IMR-90 (cell line): Measurements from ENCODE around the gene CAMTA1. TPM values are rescaled to one million over a fixed set of nuclear protein-coding genes. Genes with fewer than 3 reads are reported as not detected.

Source experiments
- ATAC-seq: fragments of 200-7000 bp; cut with Tn5 transposase; 2 replicates; pipeline ENCODE4 v1.9.1; 2020; ENCODE audit warnings: low read depth, mild to moderate bottlenecking, moderate library complexity
- BruUV-seq: library from RNA; stranded (reverse); fragments of 400-500 nt; replicated peaks from 2 replicates; lab custom pipeline; 2021; lab: Mats Ljungman, UMichigan
- CTCF ChIA-PET: fragments of 300-600 bp; formaldehyde crosslinking; extraction: SDS; loops from one replicate; lab custom pipeline; 2021; ENCODE audit warnings: antibody characterized with exemption; lab: Yijun Ruan, JAX
- POLR2A ChIA-PET: fragments of 300-600 bp; sonication (Branson Sonifier 250); formaldehyde crosslinking; loops from one replicate; lab custom pipeline; 2022; ENCODE audit warnings: antibody characterized with exemption; ENCODE audit not compliant: unreplicated experiment; lab: Charles Lee
- DNase-seq: peaks from one replicate; pipeline ENCODE4 v3.0.0; 2013
- H2AFZ ChIP-seq: replicated peaks from 2 replicates; pipeline ENCODE3; 2013; ENCODE audit warnings: low read length, mild to moderate bottlenecking; ENCODE audit not compliant: poor library complexity
- H2AK5ac ChIP-seq: 2 replicates; pipeline ENCODE4 v1.6.1; 2013; ENCODE audit warnings: low read depth, low read length, inconsistent platforms
- H2AK9ac ChIP-seq: replicated peaks from 2 replicates; pipeline ENCODE3; 2013; ENCODE audit warnings: mild to moderate bottlenecking, low read depth, low read length, moderate library complexity; ENCODE audit not compliant: poor library complexity
- H2BK120ac ChIP-seq: 2 replicates; pipeline ENCODE4 v1.6.1; 2013; ENCODE audit warnings: low read depth, low read length, inconsistent platforms
- H2BK15ac ChIP-seq: 3 replicates; pipeline ENCODE4 v1.6.1; 2013; ENCODE audit warnings: low read depth, low read length, inconsistent platforms
- H2BK20ac ChIP-seq: 2 replicates; pipeline ENCODE4 v1.6.1; 2013; ENCODE audit warnings: low read depth, mild to moderate bottlenecking, inconsistent platforms, low read length, moderate library complexity
- H2BK5ac ChIP-seq: 2 replicates; pipeline ENCODE4 v1.6.1; 2013; ENCODE audit warnings: mild to moderate bottlenecking, low read depth, low read length, inconsistent platforms; ENCODE audit not compliant: poor library complexity, severe bottlenecking
- H3K14ac ChIP-seq: replicated peaks from 2 replicates; pipeline ENCODE4 v1.6.1; 2013; ENCODE audit warnings: low read depth, low read length, inconsistent platforms
- H3K18ac ChIP-seq: 2 replicates; pipeline ENCODE4 v1.6.1; 2013; ENCODE audit warnings: low read depth, low read length, control low read depth
- H3K23ac ChIP-seq: 2 replicates; pipeline ENCODE4 v1.6.1; 2013; ENCODE audit warnings: low read depth, low read length, inconsistent platforms
- H3K27ac ChIP-seq: 2 replicates; pipeline ENCODE4 v1.5.1; 2013; ENCODE audit warnings: mild to moderate bottlenecking, control low read depth, low read length; ENCODE audit not compliant: insufficient read depth
- H3K27me3 ChIP-seq: 2 replicates; pipeline ENCODE4 v1.6.1; 2013; ENCODE audit warnings: low read length; ENCODE audit not compliant: control insufficient read depth, insufficient read depth
- H3K36me3 ChIP-seq: 2 replicates; pipeline ENCODE4 v1.6.1; 2013; ENCODE audit warnings: low read length, mixed read lengths; ENCODE audit not compliant: control insufficient read depth, insufficient read depth
- H3K4ac ChIP-seq: 2 replicates; pipeline ENCODE4 v1.6.1; 2013; ENCODE audit warnings: low read depth, low read length, inconsistent platforms
- H3K4me1 ChIP-seq: 2 replicates; pipeline ENCODE4 v1.6.1; 2013; ENCODE audit warnings: low read length, mixed read lengths; ENCODE audit not compliant: control insufficient read depth, insufficient read depth
- H3K4me2 ChIP-seq: 2 replicates; pipeline ENCODE4 v1.6.1; 2013; ENCODE audit warnings: low read depth, mild to moderate bottlenecking, control low read depth, low read length, moderate library complexity
- H3K4me3 ChIP-seq: 2 replicates; pipeline ENCODE4 v1.5.1; 2013; ENCODE audit warnings: low read depth, mild to moderate bottlenecking, control low read depth, low read length, moderate library complexity; ENCODE audit not compliant: insufficient read depth
- H3K56ac ChIP-seq: 2 replicates; pipeline ENCODE4 v1.6.1; 2013; ENCODE audit warnings: low read length, inconsistent platforms; ENCODE audit not compliant: insufficient read depth; ENCODE audit errors: extremely low read depth
- H3K79me1 ChIP-seq, 2 experiments: 2 replicates each; pipeline ENCODE4 v1.6.1; 2013; ENCODE audit warnings: low read length in 2 of 2, inconsistent platforms in 1 of 2, low read depth in 1 of 2
- H3K9ac ChIP-seq: 2 replicates; pipeline ENCODE4 v1.6.1; 2013; ENCODE audit warnings: low read depth, low read length, control low read depth
- H3K9me1 ChIP-seq: 2 replicates; pipeline ENCODE4 v1.6.1; 2013; ENCODE audit warnings: low read length, inconsistent platforms; ENCODE audit not compliant: insufficient read depth
- H3K9me3 ChIP-seq: 2 replicates; pipeline ENCODE4 v1.6.1; 2013; ENCODE audit warnings: low read length; ENCODE audit not compliant: control insufficient read depth, insufficient read depth
- H4K20me1 ChIP-seq: 2 replicates; pipeline ENCODE4 v1.6.1; 2013; ENCODE audit warnings: low read length, inconsistent platforms; ENCODE audit not compliant: insufficient read depth
- H4K5ac ChIP-seq: 2 replicates; pipeline ENCODE4 v1.6.1; 2013; ENCODE audit warnings: mild to moderate bottlenecking, low read depth, low read length, control low read depth
- H4K8ac ChIP-seq, 2 experiments: 2 replicates each; pipeline ENCODE4 v1.6.1; 2013; ENCODE audit warnings: low read depth in 2 of 2, low read length in 2 of 2, control low read depth in 1 of 2, inconsistent platforms in 1 of 2
- H4K91ac ChIP-seq: 2 replicates; pipeline ENCODE4 v1.6.1; 2013; ENCODE audit warnings: low read depth, low read length, inconsistent platforms; ENCODE audit not compliant: insufficient read depth
- CEBPB ChIP-seq: IDR thresholded peaks from 2 replicates; pipeline ENCODE4 v1.6.1; 2012; ENCODE audit warnings: low read depth, low read length, improper control_type of control experiment
- CHD1 ChIP-seq: IDR thresholded peaks from 2 replicates; pipeline ENCODE4 v1.6.1; 2012; ENCODE audit warnings: low read depth, low read length, improper control_type of control experiment
- FOS ChIP-seq: fragments of 150-350 bp; IDR thresholded peaks from 2 replicates; pipeline ENCODE4 v1.6.1; 2016; ENCODE audit warnings: low read depth, low read length
- MAFK ChIP-seq: IDR thresholded peaks from 2 replicates; pipeline ENCODE4 v1.6.1; 2012; ENCODE audit warnings: low read depth, low read length, improper control_type of control experiment
- NFE2L2 ChIP-seq: fragments of 150-350 bp; IDR thresholded peaks from 2 replicates; pipeline ENCODE4 v1.6.1; 2016; ENCODE audit warnings: low read depth, mild to moderate bottlenecking, low read length
- POLR2A ChIP-seq: IDR thresholded peaks from 2 replicates; pipeline ENCODE4 v1.6.1; 2012; ENCODE audit warnings: mild to moderate bottlenecking, low read depth, low read length
- RAD21 ChIP-seq: IDR thresholded peaks from 2 replicates; pipeline ENCODE4 v1.6.1; 2012; ENCODE audit warnings: low read length, improper control_type of control experiment
- RCOR1 ChIP-seq: IDR thresholded peaks from 2 replicates; pipeline ENCODE4 v1.6.1; 2012; ENCODE audit warnings: mild to moderate bottlenecking, low read length, improper control_type of control experiment; ENCODE audit not compliant: insufficient replicate concordance
- RFX5 ChIP-seq: IDR thresholded peaks from 2 replicates; pipeline ENCODE4 v1.8.0; 2012; ENCODE audit warnings: low read depth, mild to moderate bottlenecking, low read length, moderate library complexity
- SMC3 ChIP-seq: fragments of 150-350 bp; IDR thresholded peaks from 2 replicates; pipeline ENCODE4 v1.6.1; 2016; ENCODE audit warnings: low read depth, mild to moderate bottlenecking, antibody characterized with exemption, low read length, moderate library complexity
- USF2 ChIP-seq: fragments of 150-350 bp; IDR thresholded peaks from 2 replicates; pipeline ENCODE4 v1.6.1; 2017; ENCODE audit warnings: mild to moderate bottlenecking, antibody characterized with exemption, low read length, low read depth
- WGBS, 2 experiments: methylation state at CpG; one replicate each; pipeline versions ENCODE4 v1.1.5 to v1.1.7; 2013; ENCODE audit warnings: missing lambda C conversion rate in 2 of 2; ENCODE audit not compliant: insufficient read length in 1 of 2; ENCODE audit errors: extremely low coverage in 2 of 2; 5-methylcytosine and 5-hydroxymethylcytosine counted together
- dilution Hi-C: fragments of 300-500 bp; cut with HindIII; formaldehyde crosslinking; loops from one replicate; pipeline ENCODE4 v1.14.3; 2018; ENCODE audit warnings: low sequenced_read_pairs; ENCODE audit not compliant: unreplicated experiment
- in situ Hi-C: fragments of 300-500 bp; cut with MboI; formaldehyde crosslinking; loops from 3 replicates; pipeline ENCODE4 v1.14.3; 2019; ENCODE audit warnings: low sequenced_read_pairs, inconsistent platforms, mixed read lengths
- intact Hi-C: fragments of 100-400 bp; cut with micrococcal nuclease; formaldehyde crosslinking; loops from 2 replicates; pipeline ENCODE4 v1.10.0; 2022
- polyA plus RNA-seq, 3 experiments: library from polyadenylated mRNA; depleted of rRNA; stranded (reverse); fragments of >200 nt; gene quantifications; 2 replicates each; pipeline ENCODE4 v1.2.3, GENCODE V29; 2012; ENCODE audit warnings: low replicate concordance in 1 of 3
- total RNA-seq: library from RNA; depleted of rRNA; stranded (reverse); fragments of >200 nt; gene quantifications from 2 replicates; pipeline ENCODE4 v1.2.3, GENCODE V29; 2012
- TF ChIP-seq, protein P1 (sequence below): fragments of 150-350 bp; IDR thresholded peaks from 2 replicates; pipeline ENCODE4 v1.6.1; 2016; ENCODE audit warnings: low read depth, mild to moderate bottlenecking, low read length, moderate library complexity, borderline replicate concordance
- TF ChIP-seq, protein P2 (sequence below): conservative IDR thresholded peaks from 2 replicates; pipeline ENCODE4 v1.5.1; 2012; ENCODE audit warnings: mild to moderate bottlenecking, low read depth, low read length, improper control_type of control experiment

CAMTA1 gene
- total and polyA plus RNA-seq, 2 of the 4 experiments (the other 2 are of a cell fraction) = 35.5 to 74.3 TPM

- DNase-seq (no peak), ATAC-seq (no peak)
- H4K5ac ChIP-seq = no peak overlapping the region
- peaks cover 19% of the 10 kb centered on the region for H3K36me3 ChIP-seq
- H3K4ac ChIP-seq = peak overlapping the region; percentile 16; the same call in 1 of the 2 replicates
- H3K9me3 ChIP-seq = no peaks in the 10 kb centered on the region
- H3K23ac ChIP-seq = no peak overlapping the region
- no peak overlapping the region; the same call in 2 of the 3 replicates for H2BK15ac ChIP-seq
- H4K91ac ChIP-seq = peak overlapping the region; percentile 57
- peaks cover 6 to 12% of the 10 kb centered on the region in 2 experiments; a peak in 3 of 4 replicates for H3K79me1 ChIP-seq
- peak overlapping the region; percentile 49; the same call in 1 of the 2 replicates for H2AK5ac ChIP-seq
- no TSS peak for BruUV-seq
- no peak overlapping the region for H3K56ac ChIP-seq
- H3K4me2 ChIP-seq = peak overlapping the region; percentile 23
- H2BK5ac ChIP-seq = no peak overlapping the region
- H3K27ac ChIP-seq = no peak overlapping the region; the same call in 1 of the 2 replicates
- 41% methylated on average over 33 of the region's 52 CpGs; no CpG with 5 or more reads in 1 of the 2 experiments for WGBS, 2 experiments
- intact Hi-C loops (loop anchor here (5.0 kb wide), 1 partner anchor 118 kb away; no protein-coding TSS in a partner anchor), in situ Hi-C loops (no loop called here), dilution Hi-C loops (no loop called here)
- H2BK120ac ChIP-seq = peak overlapping the region; percentile 19; the same call in 1 of the 2 replicates
- H3K18ac ChIP-seq = no peak overlapping the region
- H3K27me3 ChIP-seq = no peaks in the 10 kb centered on the region
- no peaks in the 10 kb centered on the region for H3K9me1 ChIP-seq
- peak overlapping the region in 1 of 2 experiments; percentile 84; a peak in 1 of 4 replicates for H4K8ac ChIP-seq
- ChIA-PET CTCF (no interaction called here), POLR2A (no interaction called here)
- no peaks in the 10 kb centered on the region for H4K20me1 ChIP-seq
- peak overlapping the region; percentile 92 for H2AFZ ChIP-seq
- H3K4me1 ChIP-seq = 0 out of 2 replicates have a peak, but pooled peaks cover 4% of the 10 kb centered on the region
- peak overlapping the region; percentile 20 for H3K4me3 ChIP-seq
- 0 out of 2 replicates have a peak overlapping the region, but pooled peaks have one; percentile 17 for H2BK20ac ChIP-seq
- H3K14ac ChIP-seq = peak overlapping the region; percentile 86
- TF ChIP-seq POLR2A = no peak
- TF ChIP-seq RCOR1 = no peak
- TF ChIP-seq FOS = no peak
- no peak for TF ChIP-seq RAD21
- TF ChIP-seq CHD1 = no peak
- TF ChIP-seq NFE2L2 = no peak
- TF ChIP-seq SMC3 = no peak
- TF ChIP-seq RFX5 = no peak
- no peak for TF ChIP-seq MAFK
- TF ChIP-seq CEBPB = no peak
- TF ChIP-seq, protein P1, sequence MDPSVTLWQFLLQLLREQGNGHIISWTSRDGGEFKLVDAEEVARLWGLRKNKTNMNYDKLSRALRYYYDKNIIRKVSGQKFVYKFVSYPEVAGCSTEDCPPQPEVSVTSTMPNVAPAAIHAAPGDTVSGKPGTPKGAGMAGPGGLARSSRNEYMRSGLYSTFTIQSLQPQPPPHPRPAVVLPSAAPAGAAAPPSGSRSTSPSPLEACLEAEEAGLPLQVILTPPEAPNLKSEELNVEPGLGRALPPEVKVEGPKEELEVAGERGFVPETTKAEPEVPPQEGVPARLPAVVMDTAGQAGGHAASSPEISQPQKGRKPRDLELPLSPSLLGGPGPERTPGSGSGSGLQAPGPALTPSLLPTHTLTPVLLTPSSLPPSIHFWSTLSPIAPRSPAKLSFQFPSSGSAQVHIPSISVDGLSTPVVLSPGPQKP = no peak
- TF ChIP-seq, protein P2, sequence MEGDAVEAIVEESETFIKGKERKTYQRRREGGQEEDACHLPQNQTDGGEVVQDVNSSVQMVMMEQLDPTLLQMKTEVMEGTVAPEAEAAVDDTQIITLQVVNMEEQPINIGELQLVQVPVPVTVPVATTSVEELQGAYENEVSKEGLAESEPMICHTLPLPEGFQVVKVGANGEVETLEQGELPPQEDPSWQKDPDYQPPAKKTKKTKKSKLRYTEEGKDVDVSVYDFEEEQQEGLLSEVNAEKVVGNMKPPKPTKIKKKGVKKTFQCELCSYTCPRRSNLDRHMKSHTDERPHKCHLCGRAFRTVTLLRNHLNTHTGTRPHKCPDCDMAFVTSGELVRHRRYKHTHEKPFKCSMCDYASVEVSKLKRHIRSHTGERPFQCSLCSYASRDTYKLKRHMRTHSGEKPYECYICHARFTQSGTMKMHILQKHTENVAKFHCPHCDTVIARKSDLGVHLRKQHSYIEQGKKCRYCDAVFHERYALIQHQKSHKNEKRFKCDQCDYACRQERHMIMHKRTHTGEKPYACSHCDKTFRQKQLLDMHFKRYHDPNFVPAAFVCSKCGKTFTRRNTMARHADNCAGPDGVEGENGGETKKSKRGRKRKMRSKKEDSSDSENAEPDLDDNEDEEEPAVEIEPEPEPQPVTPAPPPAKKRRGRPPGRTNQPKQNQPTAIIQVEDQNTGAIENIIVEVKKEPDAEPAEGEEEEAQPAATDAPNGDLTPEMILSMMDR = no peak
- TF ChIP-seq USF2 = no peak
- H3K9ac ChIP-seq = no peak overlapping the region
- H2AK9ac ChIP-seq = peak overlapping the region; percentile 81
Observed at GRCh38 chr1:7784492-7785071, 999.3 kb downstream of the CAMTA1 start.
